IMR-90 (cell line): ENCODE data around the gene IPMK. TPM values are rescaled to one million over a fixed set of nuclear protein-coding genes. Genes with fewer than 3 reads are reported as not detected.

Source experiments
- ATAC-seq: fragments of 200-7000 bp; cut with Tn5 transposase; 2 replicates; pipeline ENCODE4 v1.9.1; 2020; ENCODE audit warnings: low read depth, mild to moderate bottlenecking, moderate library complexity
- BruUV-seq: library from RNA; stranded (reverse); fragments of 400-500 nt; replicated peaks from 2 replicates; lab custom pipeline; 2021; lab: Mats Ljungman, UMichigan
- CTCF ChIA-PET: fragments of 300-600 bp; formaldehyde crosslinking; extraction: SDS; loops from one replicate; lab custom pipeline; 2021; ENCODE audit warnings: antibody characterized with exemption; lab: Yijun Ruan, JAX
- POLR2A ChIA-PET: fragments of 300-600 bp; sonication (Branson Sonifier 250); formaldehyde crosslinking; loops from one replicate; lab custom pipeline; 2022; ENCODE audit warnings: antibody characterized with exemption; ENCODE audit not compliant: unreplicated experiment; lab: Charles Lee
- DNase-seq: peaks from one replicate; pipeline ENCODE4 v3.0.0; 2013
- H2AFZ ChIP-seq: replicated peaks from 2 replicates; pipeline ENCODE3; 2013; ENCODE audit warnings: low read length, mild to moderate bottlenecking; ENCODE audit not compliant: poor library complexity
- H2AK5ac ChIP-seq: 2 replicates; pipeline ENCODE4 v1.6.1; 2013; ENCODE audit warnings: low read depth, low read length, inconsistent platforms
- H2AK9ac ChIP-seq: replicated peaks from 2 replicates; pipeline ENCODE3; 2013; ENCODE audit warnings: mild to moderate bottlenecking, low read depth, low read length, moderate library complexity; ENCODE audit not compliant: poor library complexity
- H2BK120ac ChIP-seq: 2 replicates; pipeline ENCODE4 v1.6.1; 2013; ENCODE audit warnings: low read depth, low read length, inconsistent platforms
- H2BK15ac ChIP-seq: 3 replicates; pipeline ENCODE4 v1.6.1; 2013; ENCODE audit warnings: low read depth, low read length, inconsistent platforms
- H2BK20ac ChIP-seq: 2 replicates; pipeline ENCODE4 v1.6.1; 2013; ENCODE audit warnings: low read depth, mild to moderate bottlenecking, inconsistent platforms, low read length, moderate library complexity
- H2BK5ac ChIP-seq: 2 replicates; pipeline ENCODE4 v1.6.1; 2013; ENCODE audit warnings: mild to moderate bottlenecking, low read depth, low read length, inconsistent platforms; ENCODE audit not compliant: poor library complexity, severe bottlenecking
- H3K14ac ChIP-seq: replicated peaks from 2 replicates; pipeline ENCODE4 v1.6.1; 2013; ENCODE audit warnings: low read depth, low read length, inconsistent platforms
- H3K18ac ChIP-seq: 2 replicates; pipeline ENCODE4 v1.6.1; 2013; ENCODE audit warnings: low read depth, low read length, control low read depth
- H3K23ac ChIP-seq: 2 replicates; pipeline ENCODE4 v1.6.1; 2013; ENCODE audit warnings: low read depth, low read length, inconsistent platforms
- H3K27ac ChIP-seq: 2 replicates; pipeline ENCODE4 v1.5.1; 2013; ENCODE audit warnings: mild to moderate bottlenecking, control low read depth, low read length; ENCODE audit not compliant: insufficient read depth
- H3K27me3 ChIP-seq: 2 replicates; pipeline ENCODE4 v1.6.1; 2013; ENCODE audit warnings: low read length; ENCODE audit not compliant: control insufficient read depth, insufficient read depth
- H3K36me3 ChIP-seq: 2 replicates; pipeline ENCODE4 v1.6.1; 2013; ENCODE audit warnings: low read length, mixed read lengths; ENCODE audit not compliant: control insufficient read depth, insufficient read depth
- H3K4ac ChIP-seq: 2 replicates; pipeline ENCODE4 v1.6.1; 2013; ENCODE audit warnings: low read depth, low read length, inconsistent platforms
- H3K4me1 ChIP-seq: 2 replicates; pipeline ENCODE4 v1.6.1; 2013; ENCODE audit warnings: low read length, mixed read lengths; ENCODE audit not compliant: control insufficient read depth, insufficient read depth
- H3K4me2 ChIP-seq: 2 replicates; pipeline ENCODE4 v1.6.1; 2013; ENCODE audit warnings: low read depth, mild to moderate bottlenecking, control low read depth, low read length, moderate library complexity
- H3K4me3 ChIP-seq: 2 replicates; pipeline ENCODE4 v1.5.1; 2013; ENCODE audit warnings: low read depth, mild to moderate bottlenecking, control low read depth, low read length, moderate library complexity; ENCODE audit not compliant: insufficient read depth
- H3K56ac ChIP-seq: 2 replicates; pipeline ENCODE4 v1.6.1; 2013; ENCODE audit warnings: low read length, inconsistent platforms; ENCODE audit not compliant: insufficient read depth; ENCODE audit errors: extremely low read depth
- H3K79me1 ChIP-seq, 2 experiments: 2 replicates each; pipeline ENCODE4 v1.6.1; 2013; ENCODE audit warnings: low read length in 2 of 2, inconsistent platforms in 1 of 2, low read depth in 1 of 2
- H3K9ac ChIP-seq: 2 replicates; pipeline ENCODE4 v1.6.1; 2013; ENCODE audit warnings: low read depth, low read length, control low read depth
- H3K9me1 ChIP-seq: 2 replicates; pipeline ENCODE4 v1.6.1; 2013; ENCODE audit warnings: low read length, inconsistent platforms; ENCODE audit not compliant: insufficient read depth
- H3K9me3 ChIP-seq: 2 replicates; pipeline ENCODE4 v1.6.1; 2013; ENCODE audit warnings: low read length; ENCODE audit not compliant: control insufficient read depth, insufficient read depth
- H4K20me1 ChIP-seq: 2 replicates; pipeline ENCODE4 v1.6.1; 2013; ENCODE audit warnings: low read length, inconsistent platforms; ENCODE audit not compliant: insufficient read depth
- H4K5ac ChIP-seq: 2 replicates; pipeline ENCODE4 v1.6.1; 2013; ENCODE audit warnings: mild to moderate bottlenecking, low read depth, low read length, control low read depth
- H4K8ac ChIP-seq, 2 experiments: 2 replicates each; pipeline ENCODE4 v1.6.1; 2013; ENCODE audit warnings: low read depth in 2 of 2, low read length in 2 of 2, control low read depth in 1 of 2, inconsistent platforms in 1 of 2
- H4K91ac ChIP-seq: 2 replicates; pipeline ENCODE4 v1.6.1; 2013; ENCODE audit warnings: low read depth, low read length, inconsistent platforms; ENCODE audit not compliant: insufficient read depth
- CEBPB ChIP-seq: IDR thresholded peaks from 2 replicates; pipeline ENCODE4 v1.6.1; 2012; ENCODE audit warnings: low read depth, low read length, improper control_type of control experiment
- CHD1 ChIP-seq: IDR thresholded peaks from 2 replicates; pipeline ENCODE4 v1.6.1; 2012; ENCODE audit warnings: low read depth, low read length, improper control_type of control experiment
- SMC3 ChIP-seq: fragments of 150-350 bp; IDR thresholded peaks from 2 replicates; pipeline ENCODE4 v1.6.1; 2016; ENCODE audit warnings: low read depth, mild to moderate bottlenecking, antibody characterized with exemption, low read length, moderate library complexity
- whole genome bisulfite sequencing, 2 experiments: methylation state at CpG; one replicate each; pipeline versions ENCODE4 v1.1.5 to v1.1.7; 2013; ENCODE audit warnings: missing lambda C conversion rate in 2 of 2; ENCODE audit not compliant: insufficient read length in 1 of 2; ENCODE audit errors: extremely low coverage in 2 of 2; 5-methylcytosine and 5-hydroxymethylcytosine counted together
- dilution Hi-C: fragments of 300-500 bp; cut with HindIII; formaldehyde crosslinking; loops from one replicate; pipeline ENCODE4 v1.14.3; 2018; ENCODE audit warnings: low sequenced_read_pairs; ENCODE audit not compliant: unreplicated experiment
- in situ Hi-C: fragments of 300-500 bp; cut with MboI; formaldehyde crosslinking; loops from 3 replicates; pipeline ENCODE4 v1.14.3; 2019; ENCODE audit warnings: low sequenced_read_pairs, inconsistent platforms, mixed read lengths
- intact Hi-C: fragments of 100-400 bp; cut with micrococcal nuclease; formaldehyde crosslinking; loops from 2 replicates; pipeline ENCODE4 v1.10.0; 2022
- polyA plus RNA-seq, 3 experiments: library from polyadenylated mRNA; depleted of rRNA; stranded (reverse); fragments of >200 nt; gene quantifications; 2 replicates each; pipeline ENCODE4 v1.2.3, GENCODE V29; 2012; ENCODE audit warnings: low replicate concordance in 1 of 3
- total RNA-seq: library from RNA; depleted of rRNA; stranded (reverse); fragments of >200 nt; gene quantifications from 2 replicates; pipeline ENCODE4 v1.2.3, GENCODE V29; 2012

Gene IPMK
- total and polyA plus RNA-seq, 2 of the 4 experiments (the other 2 are of a cell fraction), result 0.89 to 2.0 TPM

GRCh38 chr10:58206251-58206650 lies 61.4 kb downstream of the IPMK start:
- no peak overlapping the region for H3K18ac ChIP-seq
- H3K79me1 ChIP-seq, result no peaks in the 10 kb centered on the region
- intact Hi-C loops, result no loop called here
- no peak for ATAC-seq
- no peak overlapping the region for H4K8ac ChIP-seq
- dilution Hi-C loops, result no loop called here
- no peak overlapping the region for H4K91ac ChIP-seq
- no peak for DNase-seq
- no peak overlapping the region for H3K23ac ChIP-seq
- H3K9me1 ChIP-seq, result peaks cover 4% of the 10 kb centered on the region; the same call in 1 of the 2 replicates
- no peak overlapping the region for H3K4me3 ChIP-seq
- H3K14ac ChIP-seq, result no peak overlapping the region
- H3K9me3 ChIP-seq, result no peaks in the 10 kb centered on the region
- no peaks in the 10 kb centered on the region for H3K27me3 ChIP-seq
- H3K27ac ChIP-seq, result no peak overlapping the region
- no peak for TF ChIP-seq CEBPB
- TF ChIP-seq CHD1, result no peak
- no peak for TF ChIP-seq SMC3
- in situ Hi-C loops, result no loop called here
- no peak overlapping the region for H3K4ac ChIP-seq
- H2BK5ac ChIP-seq, result no peak overlapping the region
- no CpG with 5 or more reads among the region's 1 CpG for WGBS, 2 experiments
- H3K4me1 ChIP-seq, result no peaks in the 10 kb centered on the region
- POLR2A ChIA-PET, result no interaction called here
- no peak overlapping the region for H2BK15ac ChIP-seq
- no peak overlapping the region for H2AFZ ChIP-seq
- H2AK5ac ChIP-seq, result no peak overlapping the region
- no peak overlapping the region for H2BK20ac ChIP-seq
- H3K4me2 ChIP-seq, result no peak overlapping the region
- peaks cover 6% of the 10 kb centered on the region for H3K36me3 ChIP-seq
- H2AK9ac ChIP-seq, result no peak overlapping the region
- no peaks in the 10 kb centered on the region for H4K20me1 ChIP-seq
- CTCF ChIA-PET, result no interaction called here
- H3K9ac ChIP-seq, result no peak overlapping the region
- H4K5ac ChIP-seq, result no peak overlapping the region
- no TSS peak for BruUV-seq
- H2BK120ac ChIP-seq, result no peak overlapping the region
- no peak overlapping the region for H3K56ac ChIP-seq
